Uterus (tissue), 4 donors: Measurements from ENCODE around the gene TRIM44. TPM values are rescaled to one million over a fixed set of nuclear protein-coding genes. Genes with fewer than 3 reads are reported as not detected.
"Not testable (repeated sequence)": the region's sequence is repeated elsewhere in the genome, so short reads cannot be mapped to it uniquely, and the experiment has no call there.

Source experiments
- DNase-seq, 2 donors: peaks; one replicate each; pipeline ENCODE4 v3.0.0-alpha.2; 2019 to 2020
- H3K27ac ChIP-seq, 2 donors: fragments of 200-600 bp; sonication (generic); 1 replicate in 1 of 2; 2 replicates in 1 of 2; pipeline ENCODE4 v1.5.1; 2016 to 2018
- H3K27me3 ChIP-seq, 2 donors: fragments of 200-600 bp; sonication (generic); one replicate each; pipeline ENCODE4 v1.5.1; 2018 to 2019; ENCODE audit warnings: control low read depth in 1 of 2
- H3K36me3 ChIP-seq, 2 donors: fragments of 200-600 bp; sonication (generic); one replicate each; pipeline ENCODE4 v1.5.1; 2019; ENCODE audit warnings: control low read depth in 1 of 2
- H3K4me1 ChIP-seq, 2 donors: fragments of 200-600 bp; sonication (generic); one replicate each; pipeline ENCODE4 v1.5.1; 2018 to 2019; ENCODE audit warnings: control low read depth in 1 of 2
- H3K4me3 ChIP-seq, 2 donors: fragments of 200-600 bp; sonication (generic); 1 replicate in 1 of 2; 2 replicates in 1 of 2; pipeline ENCODE4 v1.5.1; 2018 to 2019; ENCODE audit warnings: mild to moderate bottlenecking in 1 of 2
- H3K9me3 ChIP-seq, 2 donors: fragments of 200-600 bp; sonication (generic); one replicate each; pipeline ENCODE4 v1.5.1; 2019; ENCODE audit warnings: control low read depth in 1 of 2
- CTCF ChIP-seq, 4 experiments: fragments of 200-600 bp in 2 of 4; fragments of 450-650 bp in 2 of 4; sonication (generic) in 2 of 4; IDR thresholded peaks; one replicate each; pipeline ENCODE4 v1.5.1; 2016 to 2019; ENCODE audit warnings: antibody characterized with exemption in 4 of 4, mild to moderate bottlenecking in 2 of 4, moderate library complexity in 1 of 4
- POLR2A ChIP-seq, 2 donors: fragments of 450-650 bp; IDR thresholded peaks; one replicate each; pipeline ENCODE4 v1.6.1; 2016; ENCODE audit warnings: antibody characterized with exemption in 2 of 2, mild to moderate bottlenecking in 1 of 2, moderate library complexity in 1 of 2
- intact Hi-C: fragments of 100-400 bp; cut with DNase I; formaldehyde crosslinking; loops from one replicate; pipeline ENCODE4 v1.15.1; 2023; ENCODE audit warnings: low total_unique reads
- total RNA-seq, 4 donors: library from RNA; depleted of rRNA in 3 of 4; stranded (reverse); fragments of >200 nt in 3 of 4; gene quantifications; one replicate each; pipeline versions ENCODE4 v1.1.0 to v1.2.4, GENCODE V29; 2014 to 2023
- donor health status: DM: yes; HTN: yes; CAD: no.

The TRIM44 gene
- total RNA-seq, 4 donors from 2014 or later = 16.1 to 65.3 (median 40.4) TPM

GRCh38 chr11:35751664-35752061, 89.1 kb downstream of the TRIM44 start:
- no peak overlapping the region for H3K4me3 ChIP-seq
- no peak for DNase-seq
- H3K27me3 ChIP-seq = no peaks in the 10 kb centered on the region
- no peaks in the 10 kb centered on the region for H3K4me1 ChIP-seq
- intact Hi-C loops = no loop called here
- no peaks in the 10 kb centered on the region for H3K36me3 ChIP-seq
- H3K9me3 ChIP-seq = no peaks in the 10 kb centered on the region
- TF ChIP-seq POLR2A (IDR thresholded peaks at IDR 0.05) (no peak), CTCF (IDR thresholded peaks at IDR 0.05) (no peak)
- no peak overlapping the region for H3K27ac ChIP-seq

- no peaks in the 10 kb centered on the region for H3K36me3 ChIP-seq
- H3K4me1 ChIP-seq = no peaks in the 10 kb centered on the region
- DNase-seq = no peak
- no peak for TF ChIP-seq CTCF (IDR thresholded peaks at IDR 0.05)
- no peak for TF ChIP-seq POLR2A (IDR thresholded peaks at IDR 0.05)
- H3K9me3 ChIP-seq = no peaks in the 10 kb centered on the region
- H3K27me3 ChIP-seq = no peaks in the 10 kb centered on the region
- no peak overlapping the region for H3K4me3 ChIP-seq
- no peak overlapping the region for H3K27ac ChIP-seq
- intact Hi-C loops = no loop called here
These were observed 89.5 kb downstream of the TRIM44 start for GRCh38 chr11:35752115-35752514.

- H3K27me3 ChIP-seq, intact Hi-C loops, H3K27ac ChIP-seq, DNase-seq, H3K36me3 ChIP-seq, H3K4me3 ChIP-seq, H3K9me3 ChIP-seq, H3K4me1 ChIP-seq: not testable (repeated sequence)
These were observed 91.0 kb downstream of the TRIM44 start for GRCh38 chr11:35753573-35753972.

GRCh38 chr11:35759951-35760350, 97.4 kb downstream of the TRIM44 start:
- H3K27me3 ChIP-seq, H3K27ac ChIP-seq, DNase-seq, H3K4me3 ChIP-seq, H3K9me3 ChIP-seq, intact Hi-C loops, H3K4me1 ChIP-seq, H3K36me3 ChIP-seq: not testable (repeated sequence)

- Histone ChIP-seq H3K9me3 (no peaks in the 10 kb centered on the region), H3K27me3 (no peaks in the 10 kb centered on the region), H3K27ac (no peak overlapping the region), H3K4me1 (no peaks in the 10 kb centered on the region), H3K4me3 (no peak overlapping the region), H3K36me3 (no peaks in the 10 kb centered on the region)
- DNase-seq = no peak
- TF ChIP-seq POLR2A (IDR thresholded peaks at IDR 0.05) (no peak), CTCF (IDR thresholded peaks at IDR 0.05) (no peak)
- intact Hi-C loops = no loop called here
These were observed 99.3 kb downstream of the TRIM44 start for GRCh38 chr11:35761899-35762298.

GRCh38 chr11:35763301-35763700, 100.7 kb downstream of the TRIM44 start:
- TF ChIP-seq POLR2A (IDR thresholded peaks at IDR 0.05) = no peak
- no peak for TF ChIP-seq CTCF (IDR thresholded peaks at IDR 0.05)
- Histone ChIP-seq H3K36me3 (no peaks in the 10 kb centered on the region), H3K9me3 (no peaks in the 10 kb centered on the region), H3K27ac (no peak overlapping the region), H3K4me1 (no peaks in the 10 kb centered on the region), H3K4me3 (no peak overlapping the region), H3K27me3 (no peaks in the 10 kb centered on the region)
- DNase-seq = no peak
- intact Hi-C loops = no loop called here
